Fibroblast of lung (primary cell): Measurements from ENCODE around the gene SDK1. TPM values are rescaled to one million over a fixed set of nuclear protein-coding genes. Genes with fewer than 3 reads are reported as not detected.

Experiments used
- DNase-seq, 2 donors: peaks; one replicate each; pipeline versions ENCODE4 v3.0.0 to v3.0.0-alpha.2; 2010; ENCODE audit warnings: low read depth in 2 of 2
- H2AFZ ChIP-seq: 2 replicates; pipeline ENCODE4 v1.5.1; 2012; ENCODE audit warnings: low read length, control low read depth, inconsistent platforms
- H3K27ac ChIP-seq: 2 replicates; pipeline ENCODE4 v1.5.1; 2011; ENCODE audit warnings: low read length, control low read depth; ENCODE audit not compliant: insufficient read depth
- H3K27me3 ChIP-seq: 2 replicates; pipeline ENCODE4 v1.5.1; 2011; ENCODE audit warnings: mild to moderate bottlenecking, low read length; ENCODE audit not compliant: control insufficient read depth, insufficient read depth
- H3K36me3 ChIP-seq: 2 replicates; pipeline ENCODE4 v1.5.1; 2011; ENCODE audit warnings: low read length; ENCODE audit not compliant: control insufficient read depth, insufficient read depth
- H3K4me1 ChIP-seq: 2 replicates; pipeline ENCODE4 v1.5.1; 2011; ENCODE audit warnings: low read length; ENCODE audit not compliant: control insufficient read depth, insufficient read depth; ENCODE audit errors: extremely low read depth
- H3K4me2 ChIP-seq: 2 replicates; pipeline ENCODE4 v1.5.1; 2011; ENCODE audit warnings: low read length, control low read depth; ENCODE audit not compliant: insufficient read depth; ENCODE audit errors: extremely low read depth
- H3K4me3 ChIP-seq, 4 experiments: fragments of 200-600 bp in 1 of 4; sonication (generic) in 1 of 4; replicated peaks in 1 of 4; 2 replicates each; pipeline ENCODE4 v1.5.1; 2011 to 2016; ENCODE audit warnings: low read length in 4 of 4, low read depth in 3 of 4, mild to moderate bottlenecking in 3 of 4, control low read depth in 2 of 4, inconsistent platforms in 1 of 4, mixed read lengths in 1 of 4; ENCODE audit not compliant: insufficient read depth in 1 of 4; ENCODE audit errors: control extremely low read depth in 1 of 4
- H3K79me2 ChIP-seq: 2 replicates; pipeline ENCODE4 v1.5.1; 2012; ENCODE audit warnings: mild to moderate bottlenecking, low read length, inconsistent platforms; ENCODE audit not compliant: control insufficient read depth, insufficient read depth
- H3K9ac ChIP-seq: 2 replicates; pipeline ENCODE4 v1.5.1; 2011; ENCODE audit warnings: mild to moderate bottlenecking, low read length, control low read depth; ENCODE audit not compliant: insufficient read depth
- H3K9me3 ChIP-seq: 2 replicates; pipeline ENCODE4 v1.5.1; 2012; ENCODE audit warnings: low read depth, low read length; ENCODE audit not compliant: control insufficient read depth, insufficient read depth
- H4K20me1 ChIP-seq: 2 replicates; pipeline ENCODE4 v1.5.1; 2011; ENCODE audit warnings: low read length; ENCODE audit not compliant: control insufficient read depth, insufficient read depth; ENCODE audit errors: extremely low read depth
- CTCF ChIP-seq, 2 donors: IDR thresholded peaks in 1 of 2; conservative IDR thresholded peaks in 1 of 2; 1 replicate in 1 of 2; 2 replicates in 1 of 2; pipeline ENCODE4 v1.5.1; 2011 to 2012; ENCODE audit warnings: low read length in 2 of 2, control low read depth in 1 of 2, inconsistent platforms in 1 of 2, low read depth in 1 of 2, mild to moderate bottlenecking in 1 of 2
- EZH2 ChIP-seq: IDR thresholded peaks from 2 replicates; pipeline ENCODE4 v1.5.1; 2012; ENCODE audit warnings: low read length, control low read depth, mild to moderate bottlenecking; ENCODE audit errors: missing control alignments
- polyA plus RNA-seq, 2 donors: library from polyadenylated mRNA; depleted of rRNA in 1 of 2; stranded (reverse) in 1 of 2; unstranded in 1 of 2; fragments of >200 nt; gene quantifications; 2 replicates each; pipeline ENCODE4 v1.2.1, GENCODE V29; 2011 to 2012; ENCODE audit warnings: missing spikeins in 1 of 2
- total RNA-seq: library from RNA; depleted of rRNA; stranded (reverse); fragments of >200 nt; gene quantifications from 2 replicates; pipeline ENCODE4 v1.2.1, GENCODE V29; 2014

SDK1 gene
- total and polyA plus RNA-seq, 2 donors (not counting 1 experiment from before 2014, with no cell fraction given) = 1.0 to 8.6 TPM

- Histone ChIP-seq H3K4me3 (no peak overlapping the region), H3K27me3 (no peaks in the 10 kb centered on the region), H3K9me3 (no peaks in the 10 kb centered on the region), H3K27ac (no peak overlapping the region), H3K79me2 (no peaks in the 10 kb centered on the region), H3K4me2 (no peak overlapping the region), H2AFZ (no peak overlapping the region), H3K4me1 (no peaks in the 10 kb centered on the region), H3K36me3 (no peaks in the 10 kb centered on the region), H3K9ac (no peak overlapping the region), H4K20me1 (no peaks in the 10 kb centered on the region)
- TF ChIP-seq EZH2 = no peak
- no peak for TF ChIP-seq CTCF (conservative IDR thresholded peaks at IDR 0.05 in 1 of 2, IDR thresholded peaks at IDR 0.05 in 1 of 2; ENCODE audit: low read depth in 1 of 2, low read length in 2 of 2)
- DNase-seq = no peak
Observed at GRCh38 chr7:3488829-3489228, 187.8 kb downstream of the SDK1 start.

- Histone ChIP-seq H3K9me3 (no peaks in the 10 kb centered on the region), H3K4me1 (no peaks in the 10 kb centered on the region), H3K79me2 (no peaks in the 10 kb centered on the region), H3K4me3 (no peak overlapping the region), H2AFZ (no peak overlapping the region), H3K27ac (no peak overlapping the region), H3K36me3 (no peaks in the 10 kb centered on the region), H4K20me1 (no peaks in the 10 kb centered on the region), H3K9ac (no peak overlapping the region), H3K27me3 (no peaks in the 10 kb centered on the region), H3K4me2 (peak overlapping the region; percentile 44)
- peak; percentile 61 to 78 for DNase-seq
- TF ChIP-seq EZH2 (no peak), CTCF (conservative IDR thresholded peaks at IDR 0.05 in 1 of 2, IDR thresholded peaks at IDR 0.05 in 1 of 2; ENCODE audit: low read depth in 1 of 2, low read length in 2 of 2) (no peak)
Observed at GRCh38 chr7:3493499-3493898, 192.4 kb downstream of the SDK1 start.

- H3K9ac ChIP-seq = no peak overlapping the region
- TF ChIP-seq CTCF (conservative IDR thresholded peaks at IDR 0.05 in 1 of 2, IDR thresholded peaks at IDR 0.05 in 1 of 2; ENCODE audit: low read depth in 1 of 2, low read length in 2 of 2) = no peak
- TF ChIP-seq EZH2 = no peak
- no peak overlapping the region for H2AFZ ChIP-seq
- H3K79me2 ChIP-seq = no peaks in the 10 kb centered on the region
- no peaks in the 10 kb centered on the region for H3K27me3 ChIP-seq
- DNase-seq = no peak
- no peak overlapping the region for H3K4me2 ChIP-seq
- no peak overlapping the region for H3K27ac ChIP-seq
- no peaks in the 10 kb centered on the region for H3K9me3 ChIP-seq
- H3K4me1 ChIP-seq = no peaks in the 10 kb centered on the region
- H3K36me3 ChIP-seq = no peaks in the 10 kb centered on the region
- no peak overlapping the region for H3K4me3 ChIP-seq
- H4K20me1 ChIP-seq = no peaks in the 10 kb centered on the region
Observed at GRCh38 chr7:3494947-3495346, 193.9 kb downstream of the SDK1 start.
